Tibial nerve (tissue), 4 donors: Measurements from ENCODE around the gene PSME3IP1.

Experiments
- CTCF ChIP-seq, 5 experiments: fragments of 200-600 bp in 3 of 5; fragments of 450-650 bp in 2 of 5; sonication (generic) in 3 of 5; IDR thresholded peaks; one replicate each; pipeline ENCODE4 v1.5.1; 2016 to 2019; ENCODE audit warnings: antibody characterized with exemption in 5 of 5, mild to moderate bottlenecking in 3 of 5, moderate library complexity in 2 of 5
- EP300 ChIP-seq, 2 donors: sonication (generic); formaldehyde crosslinking; IDR thresholded peaks; one replicate each; pipeline ENCODE4 v1.6.1; 2017; ENCODE audit warnings: antibody characterized with exemption in 2 of 2, mild to moderate bottlenecking in 1 of 2
- POLR2A ChIP-seq, 2 donors: fragments of 450-650 bp; IDR thresholded peaks; one replicate each; pipeline ENCODE4 v1.6.1; 2017; ENCODE audit warnings: antibody characterized with exemption in 2 of 2, mild to moderate bottlenecking in 2 of 2, moderate library complexity in 2 of 2

GRCh38 chr16:57196753-57197152 lies 10.9 kb upstream of the PSME3IP1 start:
- TF ChIP-seq POLR2A (IDR thresholded peaks at IDR 0.05) (no peak), CTCF (IDR thresholded peaks at IDR 0.05) (no peak), EP300 (IDR thresholded peaks at IDR 0.05) (no peak)
